DOHH2 (cell line): ENCODE data around the gene VEGFC.

Experiments used
- H3F3A ChIP-seq: fragments of 200-600 bp; sonication (generic), shearing (Covaris generic); 2 replicates; pipeline ENCODE4 v1.6.0; 2016; ENCODE audit warnings: antibody characterized with exemption, mild to moderate bottlenecking; ENCODE audit not compliant: control insufficient read depth, insufficient read depth
- H3K27ac ChIP-seq: fragments of 200-600 bp; sonication (generic); 2 replicates; pipeline ENCODE4 v1.5.1; 2014; ENCODE audit warnings: low read depth, mild to moderate bottlenecking, low read length, moderate library complexity
- H3K27me3 ChIP-seq: fragments of 200-600 bp; sonication (generic); 2 replicates; pipeline ENCODE4 v1.6.1; 2014; ENCODE audit warnings: mild to moderate bottlenecking, low read length, mixed read lengths; ENCODE audit not compliant: control insufficient read depth
- H3K36me3 ChIP-seq: fragments of 200-600 bp; sonication (generic); 2 replicates; pipeline ENCODE4 v1.6.1; 2014; ENCODE audit warnings: mild to moderate bottlenecking, low read length, moderate library complexity, mixed read lengths; ENCODE audit not compliant: control insufficient read depth
- H3K4me1 ChIP-seq: fragments of 200-600 bp; sonication (generic); 2 replicates; pipeline ENCODE4 v1.6.1; 2014; ENCODE audit warnings: mild to moderate bottlenecking, low read length, mixed read lengths; ENCODE audit not compliant: control insufficient read depth
- H3K4me2 ChIP-seq: fragments of 200-600 bp; sonication (generic); 2 replicates; pipeline ENCODE4 v1.6.0; 2014; ENCODE audit warnings: mild to moderate bottlenecking, low read length, moderate library complexity
- H3K4me3 ChIP-seq: fragments of 200-600 bp; sonication (generic); 2 replicates; pipeline ENCODE4 v1.5.1; 2014; ENCODE audit warnings: mild to moderate bottlenecking, low read length, mixed read lengths
- H3K79me2 ChIP-seq: fragments of 200-600 bp; sonication (generic); 2 replicates; pipeline ENCODE4 v1.6.1; 2014; ENCODE audit warnings: mild to moderate bottlenecking, low read length, mixed read lengths; ENCODE audit not compliant: control insufficient read depth
- H3K9me2 ChIP-seq: fragments of 200-600 bp; sonication (generic); replicated peaks from 2 replicates; pipeline ENCODE4 v1.6.1; 2014; ENCODE audit warnings: mild to moderate bottlenecking, low read length, mixed read lengths; ENCODE audit not compliant: control insufficient read depth
- H3K9me3 ChIP-seq: fragments of 200-600 bp; sonication (generic); 2 replicates; pipeline ENCODE4 v1.6.1; 2014; ENCODE audit warnings: antibody characterized with exemption, low read length, mixed read lengths; ENCODE audit not compliant: control insufficient read depth, insufficient read depth
- H4K20me1 ChIP-seq: fragments of 200-600 bp; sonication (generic); 2 replicates; pipeline ENCODE4 v1.6.0; 2014; ENCODE audit warnings: low read depth, mild to moderate bottlenecking, antibody characterized with exemption, low read length, moderate library complexity; ENCODE audit not compliant: control insufficient read depth, insufficient read depth
- EZH2phosphoT487 ChIP-seq: fragments of 200-600 bp; sonication (generic); IDR thresholded peaks from 2 replicates; pipeline ENCODE4 v1.6.1; 2017; ENCODE audit warnings: borderline replicate concordance, mild to moderate bottlenecking, antibody characterized with exemption, low read length, moderate library complexity, mixed read lengths
- TF ChIP-seq, protein P1 (sequence below): fragments of 200-600 bp; sonication (generic); IDR thresholded peaks from one replicate; pipeline ENCODE4 v1.5.1; 2014; ENCODE audit warnings: antibody characterized with exemption, mild to moderate bottlenecking, low read depth, low read length; ENCODE audit not compliant: poor library complexity, severe bottlenecking

The VEGFC gene

GRCh38 chr4:176746846-176747245 lies 45.9 kb downstream of the VEGFC start:
- TF ChIP-seq EZH2phosphoT487 = no peak
- TF ChIP-seq, protein P1, sequence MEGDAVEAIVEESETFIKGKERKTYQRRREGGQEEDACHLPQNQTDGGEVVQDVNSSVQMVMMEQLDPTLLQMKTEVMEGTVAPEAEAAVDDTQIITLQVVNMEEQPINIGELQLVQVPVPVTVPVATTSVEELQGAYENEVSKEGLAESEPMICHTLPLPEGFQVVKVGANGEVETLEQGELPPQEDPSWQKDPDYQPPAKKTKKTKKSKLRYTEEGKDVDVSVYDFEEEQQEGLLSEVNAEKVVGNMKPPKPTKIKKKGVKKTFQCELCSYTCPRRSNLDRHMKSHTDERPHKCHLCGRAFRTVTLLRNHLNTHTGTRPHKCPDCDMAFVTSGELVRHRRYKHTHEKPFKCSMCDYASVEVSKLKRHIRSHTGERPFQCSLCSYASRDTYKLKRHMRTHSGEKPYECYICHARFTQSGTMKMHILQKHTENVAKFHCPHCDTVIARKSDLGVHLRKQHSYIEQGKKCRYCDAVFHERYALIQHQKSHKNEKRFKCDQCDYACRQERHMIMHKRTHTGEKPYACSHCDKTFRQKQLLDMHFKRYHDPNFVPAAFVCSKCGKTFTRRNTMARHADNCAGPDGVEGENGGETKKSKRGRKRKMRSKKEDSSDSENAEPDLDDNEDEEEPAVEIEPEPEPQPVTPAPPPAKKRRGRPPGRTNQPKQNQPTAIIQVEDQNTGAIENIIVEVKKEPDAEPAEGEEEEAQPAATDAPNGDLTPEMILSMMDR = no peak
- Histone ChIP-seq H3K4me1 (no peaks in the 10 kb centered on the region), H3K9me3 (no peaks in the 10 kb centered on the region), H3K36me3 (no peaks in the 10 kb centered on the region), H3F3A (no peaks in the 10 kb centered on the region), H3K4me2 (no peak overlapping the region), H4K20me1 (no peaks in the 10 kb centered on the region), H3K79me2 (no peaks in the 10 kb centered on the region), H3K4me3 (no peak overlapping the region), H3K27ac (no peak overlapping the region), H3K9me2 (no peaks in the 10 kb centered on the region), H3K27me3 (no peaks in the 10 kb centered on the region)

DNA sequence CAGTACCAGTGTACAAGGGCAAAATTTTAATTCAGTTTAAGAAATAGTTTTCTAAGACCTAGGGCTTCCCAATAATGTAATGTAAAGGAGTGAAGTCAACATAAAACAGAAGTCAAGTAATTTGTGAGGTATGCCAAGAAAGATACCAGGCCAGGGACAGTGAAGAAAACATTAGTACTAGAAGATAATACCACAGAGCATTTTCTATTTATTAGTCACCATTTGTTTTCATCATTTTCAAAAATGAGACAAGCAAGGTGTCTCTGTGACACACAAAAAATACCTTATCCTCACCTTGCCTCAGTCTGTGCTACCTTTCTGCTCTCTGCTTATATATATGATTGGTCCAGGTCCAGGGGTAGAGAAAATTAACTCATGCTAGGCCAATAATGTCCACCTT lies 46.8 kb downstream of the VEGFC start:
- Histone ChIP-seq H3K27me3 (no peaks in the 10 kb centered on the region), H3F3A (no peaks in the 10 kb centered on the region), H3K4me1 (no peaks in the 10 kb centered on the region), H3K36me3 (no peaks in the 10 kb centered on the region), H3K4me2 (no peak overlapping the region), H3K9me3 (no peaks in the 10 kb centered on the region), H3K9me2 (no peaks in the 10 kb centered on the region), H3K27ac (no peak overlapping the region), H4K20me1 (no peaks in the 10 kb centered on the region), H3K79me2 (no peaks in the 10 kb centered on the region), H3K4me3 (no peak overlapping the region)
- TF ChIP-seq EZH2phosphoT487 = no peak
- TF ChIP-seq, protein P1 = no peak

DNA sequence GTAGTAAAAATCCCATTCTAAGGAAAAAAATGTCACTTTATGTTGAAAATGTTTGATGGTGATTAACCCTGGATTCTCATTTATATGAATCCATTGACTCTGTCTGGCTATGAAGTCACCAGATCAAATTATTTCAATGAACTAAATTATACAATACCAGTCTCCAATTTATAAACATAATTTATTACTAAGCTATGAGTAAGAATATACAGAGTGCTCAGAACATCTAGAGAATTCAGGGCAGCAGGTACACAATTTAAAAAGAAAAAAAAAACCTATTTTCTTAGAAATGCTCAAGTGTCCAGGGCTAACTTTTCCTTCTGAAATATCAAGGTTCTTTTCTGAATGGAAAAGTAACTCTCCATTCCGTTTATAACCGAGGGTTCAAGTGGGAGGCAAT lies 48.6 kb downstream of the VEGFC start:
- Histone ChIP-seq H3K27ac (no peak overlapping the region), H4K20me1 (no peaks in the 10 kb centered on the region), H3K9me3 (no peaks in the 10 kb centered on the region), H3K9me2 (no peaks in the 10 kb centered on the region), H3K4me2 (no peak overlapping the region), H3K4me3 (no peak overlapping the region), H3K4me1 (no peaks in the 10 kb centered on the region), H3K79me2 (no peaks in the 10 kb centered on the region), H3K27me3 (no peaks in the 10 kb centered on the region), H3F3A (no peaks in the 10 kb centered on the region), H3K36me3 (no peaks in the 10 kb centered on the region)
- TF ChIP-seq, protein P1 = no peak
- TF ChIP-seq EZH2phosphoT487 = no peak

DNA sequence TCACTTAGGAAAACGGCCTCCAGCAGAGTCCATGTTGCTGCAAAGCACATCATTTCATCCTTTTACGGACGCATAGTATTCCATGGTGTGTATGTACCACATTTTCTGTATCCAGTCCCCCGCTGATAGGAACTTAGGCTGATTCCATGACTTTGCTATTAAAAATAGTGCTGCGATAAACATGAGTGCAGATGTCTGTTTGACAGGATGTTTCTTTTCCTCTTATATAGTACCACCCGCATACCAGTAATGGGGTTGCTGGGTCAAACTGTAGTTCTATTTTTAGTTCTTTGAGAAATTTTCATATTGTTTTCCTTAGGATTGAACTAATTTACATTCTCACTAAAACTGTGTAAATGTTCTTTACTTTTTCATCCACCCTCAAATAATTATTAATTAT lies 50.5 kb downstream of the VEGFC start:
- Histone ChIP-seq H3K9me3 (no peaks in the 10 kb centered on the region), H3K4me1 (no peaks in the 10 kb centered on the region), H4K20me1 (no peaks in the 10 kb centered on the region), H3K27me3 (no peaks in the 10 kb centered on the region), H3K9me2 (no peaks in the 10 kb centered on the region), H3K36me3 (no peaks in the 10 kb centered on the region), H3K79me2 (no peaks in the 10 kb centered on the region), H3K4me2 (no peak overlapping the region), H3K27ac (no peak overlapping the region), H3K4me3 (no peak overlapping the region), H3F3A (no peaks in the 10 kb centered on the region)
- no peak for TF ChIP-seq EZH2phosphoT487
- TF ChIP-seq, protein P1 = no peak
